ENCODE data around the gene HOXA9.
A peak's percentile ranks its signal among the peaks of the same experiment; 100 is the strongest.

HOXA9 gene

GRCh38 chr7:27151341-27151930 lies 13.9 kb downstream of the HOXA9 start:
- DNase-seq = no peak

GRCh38 chr7:27150568-27151340 lies 14.6 kb downstream of the HOXA9 start:
- peak; percentile 62 for DNase-seq

- no peak for DNase-seq
Observed at GRCh38 chr7:27149842-27150567, 15.3 kb downstream of the HOXA9 start.

- no peak for DNase-seq
Observed at GRCh38 chr7:27148756-27149641, 16.3 kb downstream of the HOXA9 start.

- no peak for DNase-seq
Observed at GRCh38 chr7:27148031-27148755, 17.1 kb downstream of the HOXA9 start.

- DNase-seq = no peak
Observed at GRCh38 chr7:27147199-27148030, 17.9 kb downstream of the HOXA9 start, which contains the start of gene HOXA6. Gene HOXA6, minus strand, starts transcription at chr7:27147774. Its CDS starts 25 bp downstream, at chr7:27147749.

- DNase-seq = no peak
Observed at GRCh38 chr7:27146491-27147198, 18.7 kb downstream of the HOXA9 start.

- DNase-seq = no peak
Observed at GRCh38 chr7:27145914-27146412, 19.4 kb downstream of the HOXA9 start.

GRCh38 chr7:27145165-27145913 lies 20.0 kb downstream of the HOXA9 start:
- DNase-seq = no peak

GRCh38 chr7:27144781-27145164 lies 20.6 kb downstream of the HOXA9 start:
- no peak for DNase-seq

- DNase-seq = no peak
Observed at GRCh38 chr7:27143950-27144780, 21.2 kb downstream of the HOXA9 start.

- no peak for DNase-seq
Observed at GRCh38 chr7:27143023-27143949, 22.1 kb downstream of the HOXA9 start, which contains the start of gene HOXA5. Gene HOXA5, minus strand, starts transcription at chr7:27143681. Its CDS starts 74 bp downstream, at chr7:27143607.

- DNase-seq = no peak
Observed at GRCh38 chr7:27142580-27143022, 22.7 kb downstream of the HOXA9 start.

- DNase-seq = no peak
Observed at GRCh38 chr7:27141923-27142579, 23.3 kb downstream of the HOXA9 start.

- DNase-seq = no peak
Observed at GRCh38 chr7:27141137-27141922, 24.0 kb downstream of the HOXA9 start.

Data from stimulated activated CD4-positive, alpha-beta T cell treated with anti-CD3 and anti-CD28 coated beads, Interleukin-4, amount 100 ng/mL, for 24 hours (primary cell).